ES-I3 (cell line): ENCODE results near the gene FOSL2.

Source experiments
- H3K36me3 ChIP-seq: 2 replicates; pipeline ENCODE4 v1.6.1; 2013; ENCODE audit warnings: mild to moderate bottlenecking, low read length, control low read depth, moderate library complexity; ENCODE audit not compliant: insufficient read depth
- H3K4me1 ChIP-seq: 2 replicates; pipeline ENCODE4 v1.6.1; 2013; ENCODE audit warnings: mild to moderate bottlenecking, control low read depth, low read length; ENCODE audit not compliant: insufficient read depth
- H3K9ac ChIP-seq: 2 replicates; pipeline ENCODE4 v1.6.1; 2013; ENCODE audit warnings: low read depth, mild to moderate bottlenecking, low read length, moderate library complexity
- H3K9me3 ChIP-seq: 2 replicates; pipeline ENCODE4 v1.6.1; 2013; ENCODE audit warnings: mild to moderate bottlenecking, low read length, moderate library complexity; ENCODE audit not compliant: control insufficient read depth, insufficient read depth

Gene FOSL2

DNA sequence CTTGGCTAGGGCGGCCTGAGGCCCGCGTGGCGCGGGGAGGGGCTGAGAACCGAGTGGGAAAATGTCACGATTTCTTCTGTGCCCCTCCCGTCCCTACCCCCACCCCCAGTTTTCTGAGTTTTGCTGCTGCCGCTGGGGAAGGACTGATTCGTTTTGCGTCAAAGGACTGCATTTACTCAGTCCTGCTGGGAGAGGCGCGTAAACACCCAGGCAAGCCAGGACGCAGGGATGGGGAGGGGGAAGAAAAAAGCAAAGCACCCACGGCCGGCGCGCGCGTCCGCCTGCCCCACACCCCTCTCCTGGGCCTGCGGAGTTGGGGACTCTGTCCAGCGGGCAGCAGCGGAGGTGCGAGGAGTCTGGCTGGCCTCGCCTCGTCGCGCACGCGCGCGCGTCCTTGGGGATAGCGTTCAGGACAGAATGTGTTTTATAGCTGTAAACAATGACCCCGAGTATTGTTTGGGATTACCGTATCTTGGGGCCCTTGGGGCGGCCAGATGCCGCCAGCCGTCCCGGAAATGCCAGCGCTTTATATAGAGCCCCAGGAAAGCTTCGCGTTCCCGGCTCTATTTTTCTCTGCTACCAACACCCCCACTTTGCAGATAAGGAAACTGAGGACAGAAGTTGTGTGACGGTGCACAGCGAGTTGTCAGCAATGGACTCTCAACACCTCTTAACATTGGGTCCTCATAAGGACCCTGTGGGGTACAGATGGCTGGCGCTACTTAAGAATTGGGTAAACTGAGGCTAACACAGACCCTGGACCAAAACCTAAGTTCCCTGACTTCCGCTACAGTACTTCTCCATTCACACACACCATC lies 1.7 kb upstream of the FOSL2 start:
- Histone ChIP-seq H3K4me1 (peaks cover 15% of the 10 kb centered on the region), H3K9ac (peak overlapping the region; percentile 52), H3K9me3 (no peaks in the 10 kb centered on the region), H3K36me3 (no peaks in the 10 kb centered on the region)

DNA sequence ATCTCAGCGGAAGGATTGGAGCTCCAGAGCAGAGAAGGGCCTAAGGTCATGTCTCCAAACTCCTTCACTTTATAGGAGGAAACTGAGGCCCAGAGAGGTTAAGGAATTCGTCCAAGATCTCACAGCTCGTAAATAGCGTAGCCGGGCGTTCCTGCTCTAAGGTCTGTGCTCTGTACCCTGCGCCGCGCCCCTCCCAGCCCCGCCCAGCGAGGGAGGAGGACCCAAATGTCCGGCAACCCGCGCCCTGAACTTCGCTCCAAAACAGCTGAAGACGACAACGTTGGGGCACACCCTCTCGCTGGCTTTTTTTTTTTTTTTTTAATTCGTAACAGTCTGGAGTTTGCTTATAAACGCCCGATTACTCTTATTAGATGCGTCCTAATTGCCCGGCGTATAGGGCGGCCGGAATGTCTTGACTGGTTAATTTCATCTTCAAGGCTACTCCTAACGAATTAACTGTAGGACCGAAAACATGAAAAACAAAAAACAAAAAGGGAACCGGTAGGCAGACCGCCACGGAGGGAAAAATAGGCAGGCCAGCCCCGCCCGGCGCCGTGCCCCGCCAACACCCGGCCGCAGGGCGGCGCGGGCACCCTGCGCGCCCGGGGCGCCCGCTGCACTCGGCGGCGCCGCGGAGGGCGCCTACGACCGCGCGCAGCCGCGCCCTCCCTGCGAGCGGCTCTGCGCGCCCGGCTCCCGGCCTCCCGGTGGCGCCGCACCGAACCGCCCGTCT lies 928 bp upstream of the FOSL2 start:
- Histone ChIP-seq H3K4me1 (peaks cover 23% of the 10 kb centered on the region), H3K9ac (peak overlapping the region; percentile 52; the same call in 1 of the 2 replicates), H3K9me3 (no peaks in the 10 kb centered on the region), H3K36me3 (no peaks in the 10 kb centered on the region)

- H3K4me1 ChIP-seq, result peaks cover 23% of the 10 kb centered on the region
- no peaks in the 10 kb centered on the region for H3K36me3 ChIP-seq
- H3K9ac ChIP-seq, result peak overlapping the region; percentile 52
- H3K9me3 ChIP-seq, result no peaks in the 10 kb centered on the region
Measured at GRCh38 chr2:28393114-28393836, 617 bp downstream of the FOSL2 start.

GRCh38 chr2:28394331-28394877 lies 1.7 kb downstream of the FOSL2 start:
- Histone ChIP-seq H3K36me3 (no peaks in the 10 kb centered on the region), H3K9me3 (no peaks in the 10 kb centered on the region), H3K4me1 (peaks cover 18% of the 10 kb centered on the region), H3K9ac (peak overlapping the region; percentile 49)

DNA sequence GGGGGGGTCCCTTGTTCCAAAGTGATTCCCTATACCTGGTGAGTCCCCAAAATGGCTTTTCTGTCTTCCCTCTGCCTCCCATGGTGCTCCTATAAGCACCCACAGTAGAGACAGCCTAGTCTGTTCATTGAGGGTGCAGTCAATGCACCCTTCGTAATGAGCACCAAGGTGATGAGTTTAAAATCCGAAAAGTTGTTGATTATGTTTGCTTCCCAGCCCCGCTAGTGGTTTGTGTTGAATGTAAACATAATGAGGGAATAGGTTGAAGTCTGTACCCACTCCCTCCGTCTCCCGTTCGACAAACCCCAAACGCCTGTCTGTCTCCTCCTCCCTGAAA lies 2.3 kb downstream of the FOSL2 start:
- H3K9me3 ChIP-seq, result no peaks in the 10 kb centered on the region
- peaks cover 17% of the 10 kb centered on the region for H3K4me1 ChIP-seq
- H3K36me3 ChIP-seq, result no peaks in the 10 kb centered on the region
- peak overlapping the region; percentile 49; the same call in 1 of the 2 replicates for H3K9ac ChIP-seq

- H3K4me1 ChIP-seq, result peaks cover 17% of the 10 kb centered on the region
- H3K36me3 ChIP-seq, result no peaks in the 10 kb centered on the region
- H3K9ac ChIP-seq, result peak overlapping the region; percentile 49; the same call in 1 of the 2 replicates
- no peaks in the 10 kb centered on the region for H3K9me3 ChIP-seq
Measured at GRCh38 chr2:28395334-28396061, 2.8 kb downstream of the FOSL2 start.

- H3K9ac ChIP-seq, result no peak overlapping the region
- no peaks in the 10 kb centered on the region for H3K36me3 ChIP-seq
- no peaks in the 10 kb centered on the region for H3K9me3 ChIP-seq
- H3K4me1 ChIP-seq, result peaks cover 17% of the 10 kb centered on the region
Measured at GRCh38 chr2:28397043-28397381, 4.4 kb downstream of the FOSL2 start.

GRCh38 chr2:28398101-28398834 lies 5.6 kb downstream of the FOSL2 start:
- no peaks in the 10 kb centered on the region for H3K36me3 ChIP-seq
- H3K4me1 ChIP-seq, result peaks cover 17% of the 10 kb centered on the region
- no peak overlapping the region for H3K9ac ChIP-seq
- no peaks in the 10 kb centered on the region for H3K9me3 ChIP-seq

DNA sequence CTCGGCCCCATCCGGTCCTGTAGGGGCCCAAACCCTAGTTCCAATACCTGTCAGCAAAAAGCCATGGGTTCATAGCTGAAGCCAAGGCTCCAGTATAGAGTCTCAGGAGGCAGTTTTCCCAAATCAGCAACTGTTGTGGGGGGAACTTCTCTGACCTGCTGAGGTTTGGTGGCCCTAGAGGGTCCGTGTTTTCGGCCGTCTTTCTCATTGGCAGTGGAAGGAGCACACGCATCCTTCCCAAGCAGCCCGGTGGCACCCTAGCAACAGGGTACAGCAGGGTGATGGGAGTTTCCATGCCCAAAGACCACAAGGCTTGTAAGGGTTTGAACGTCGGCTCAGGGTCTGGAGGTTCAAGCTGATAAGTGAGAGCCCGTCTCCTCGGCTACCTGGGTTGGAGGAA lies 6.6 kb downstream of the FOSL2 start:
- Histone ChIP-seq H3K4me1 (peaks cover 17% of the 10 kb centered on the region), H3K36me3 (no peaks in the 10 kb centered on the region), H3K9ac (no peak overlapping the region)

DNA sequence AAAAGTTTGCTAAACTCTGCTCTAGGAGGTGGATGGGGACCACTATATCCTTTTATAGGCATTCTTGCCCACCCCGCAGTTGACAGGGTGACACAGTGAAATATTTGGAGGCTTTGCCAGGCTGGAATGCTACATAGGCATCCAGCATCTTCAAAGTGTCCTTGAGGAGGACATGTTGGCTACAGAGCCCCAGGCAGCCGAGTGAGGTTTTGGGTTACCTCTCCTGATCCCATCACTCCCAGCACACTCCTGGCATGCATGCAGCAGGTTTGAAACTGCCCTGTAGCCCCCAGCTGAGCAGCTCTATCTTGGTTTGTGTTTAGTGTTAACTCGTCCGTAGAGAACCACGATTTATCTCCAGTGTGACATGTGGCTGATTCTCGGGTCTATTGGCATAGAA lies 7.3 kb downstream of the FOSL2 start:
- Histone ChIP-seq H3K4me1 (peaks cover 14% of the 10 kb centered on the region), H3K9me3 (no peaks in the 10 kb centered on the region), H3K36me3 (no peaks in the 10 kb centered on the region), H3K9ac (no peak overlapping the region)

More for the DNA sequence above, 6.6 kb downstream of the FOSL2 start:
- no peaks in the 10 kb centered on the region for H3K9me3 ChIP-seq

GRCh38 chr2:28400419-28400818 lies 7.8 kb downstream of the FOSL2 start:
- Histone ChIP-seq H3K9ac (no peak overlapping the region), H3K36me3 (no peaks in the 10 kb centered on the region), H3K9me3 (no peaks in the 10 kb centered on the region), H3K4me1 (peaks cover 10% of the 10 kb centered on the region)

- H3K9me3 ChIP-seq, result no peaks in the 10 kb centered on the region
- no peaks in the 10 kb centered on the region for H3K36me3 ChIP-seq
- peaks cover 8% of the 10 kb centered on the region for H3K4me1 ChIP-seq
- no peak overlapping the region for H3K9ac ChIP-seq
Measured at GRCh38 chr2:28400921-28401320, 8.3 kb downstream of the FOSL2 start.

DNA sequence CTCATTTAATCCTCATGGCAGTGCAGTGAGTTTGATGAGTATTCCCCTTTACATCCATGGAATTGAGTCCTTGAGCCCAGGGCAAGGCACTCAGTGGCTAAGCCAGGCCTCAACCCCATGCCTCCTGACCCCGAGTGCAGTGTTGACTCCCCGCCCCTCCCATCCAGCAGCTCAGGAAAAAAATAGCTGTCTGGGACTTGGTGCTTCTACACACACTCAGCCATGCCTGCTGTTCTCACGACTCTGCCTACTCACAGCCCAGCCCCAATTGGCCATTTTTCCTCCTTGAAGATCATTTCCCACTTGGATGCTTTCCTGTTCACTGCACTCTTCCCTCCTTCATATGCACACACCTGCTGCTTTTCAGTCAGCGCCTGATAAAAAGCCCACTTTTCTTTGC lies 8.8 kb downstream of the FOSL2 start:
- Histone ChIP-seq H3K9me3 (no peaks in the 10 kb centered on the region), H3K4me1 (peaks cover 3% of the 10 kb centered on the region), H3K36me3 (no peaks in the 10 kb centered on the region), H3K9ac (no peak overlapping the region)
